GM12878 (cell line): ENCODE measurements around the gene STEAP1. TPM values are rescaled to one million over a fixed set of nuclear protein-coding genes. Genes with fewer than 3 reads are reported as not detected.
"Not testable (repeated sequence)": the region's sequence is repeated elsewhere in the genome, so short reads cannot be mapped to it uniquely, and the experiment has no call there.

Experiments used
- ATAC-seq: fragments of 200-7000 bp; cut with Tn5 transposase; 3 replicates; pipeline ENCODE4 v1.9.1; 2020; ENCODE audit warnings: mild to moderate bottlenecking, moderate library complexity
- BruUV-seq: library from RNA; stranded (reverse); fragments of 400-500 nt; replicated peaks from 2 replicates; lab custom pipeline; 2021; lab: Mats Ljungman, UMichigan
- CTCF ChIA-PET: fragments of 300-600 bp; sonication (Branson Sonifier 250); formaldehyde crosslinking; extraction: SDS; loops from one replicate; lab custom pipeline; 2021; ENCODE audit warnings: inconsistent platforms; lab: Yijun Ruan, JAX
- POLR2A ChIA-PET: fragments of 350-600 bp; formaldehyde crosslinking; extraction: SDS; loops from one replicate; lab custom pipeline; 2021; ENCODE audit warnings: inconsistent platforms; lab: Charles Lee
- RAD21 ChIA-PET: fragments of 300-600 bp; sonication (Branson Sonifier 250); formaldehyde crosslinking; loops from one replicate; lab custom pipeline; 2023; ENCODE audit warnings: antibody characterized with exemption; ENCODE audit not compliant: unreplicated experiment; lab: Charles Lee
- SMC1A ChIA-PET: fragments of 300-600 bp; sonication (Branson Sonifier 250); formaldehyde crosslinking; loops from one replicate; lab custom pipeline; 2023; ENCODE audit not compliant: unreplicated experiment, uncharacterized antibody; lab: Charles Lee
- DNase-seq: peaks from one replicate; pipeline ENCODE4 v3.0.0-alpha.2; 2011; ENCODE audit warnings: low read depth, low spot score
- FAIRE-seq: peaks from 3 replicates; lab custom pipeline; 2011; peaks lifted over from hg19 to GRCh38; lab: Jason Lieb, UNC
- H2AFZ ChIP-seq: 2 replicates; pipeline ENCODE4 v1.6.0; 2011; ENCODE audit warnings: low read depth, low read length, control low read depth; ENCODE audit not compliant: control insufficient read depth
- H3K27ac ChIP-seq: 2 replicates; pipeline ENCODE4 v1.5.1; 2011; ENCODE audit warnings: control low read depth; ENCODE audit not compliant: control insufficient read depth, insufficient read depth
- H3K27me3 ChIP-seq, 2 experiments: replicated peaks in 1 of 2; 2 replicates each; pipeline versions ENCODE4 v1.6.0 to v1.6.1; 2011; ENCODE audit warnings: low read length in 1 of 2; ENCODE audit not compliant: control insufficient read depth in 2 of 2, insufficient read depth in 2 of 2
- H3K36me3 ChIP-seq, 2 experiments: 2 replicates each; pipeline ENCODE4 v1.5.1; 2011; ENCODE audit warnings: low read length in 1 of 2; ENCODE audit not compliant: control insufficient read depth in 2 of 2, insufficient read depth in 2 of 2
- H3K4me1 ChIP-seq: 2 replicates; pipeline ENCODE4 v1.6.1; 2011; ENCODE audit warnings: mild to moderate bottlenecking, low read length, moderate library complexity, mixed read lengths; ENCODE audit not compliant: control insufficient read depth, insufficient read depth
- H3K4me2 ChIP-seq: 2 replicates; pipeline ENCODE4 v1.6.0; 2011; ENCODE audit warnings: control low read depth; ENCODE audit not compliant: control insufficient read depth, insufficient read depth
- H3K4me3 ChIP-seq: fragments of 200-600 bp; sonication (generic); 2 replicates; pipeline ENCODE4 v1.5.1; 2016
- H3K79me2 ChIP-seq: 2 replicates; pipeline ENCODE4 v1.6.0; 2011; ENCODE audit warnings: low read length; ENCODE audit not compliant: control insufficient read depth, insufficient read depth
- H3K9ac ChIP-seq: 2 replicates; pipeline ENCODE4 v1.8.0; 2011; ENCODE audit warnings: low read length, control low read depth, mixed read lengths; ENCODE audit not compliant: control insufficient read depth, insufficient read depth
- H3K9me3 ChIP-seq: replicated peaks from 3 replicates; pipeline ENCODE4 v1.5.1; 2011; ENCODE audit warnings: mild to moderate bottlenecking, low read length; ENCODE audit not compliant: control insufficient read depth, insufficient read depth
- H4K20me1 ChIP-seq: 2 replicates; pipeline ENCODE4 v1.6.0; 2011; ENCODE audit not compliant: control insufficient read depth, insufficient read depth
- RAD51 ChIP-seq: fragments of 450-650 bp; IDR thresholded peaks from 2 replicates; pipeline ENCODE4 v1.6.1; 2016; ENCODE audit warnings: moderate library complexity, mild to moderate bottlenecking, inconsistent platforms
- SP1 ChIP-seq: IDR thresholded peaks from one replicate; pipeline ENCODE4 v1.6.1; 2011; ENCODE audit warnings: low read depth, low read length
- TAF1 ChIP-seq: IDR thresholded peaks from 2 replicates; pipeline ENCODE4 v1.6.1; 2011; ENCODE audit warnings: mild to moderate bottlenecking, low read depth, low read length, borderline replicate concordance
- WGBS: methylation state at CpG from one replicate; pipeline ENCODE4 v1.1.6; 2016; ENCODE audit warnings: low lambda C conversion rate; ENCODE audit not compliant: insufficient replicate concordance, insufficient coverage; ENCODE audit errors: missing lambda C conversion rate; 5-methylcytosine and 5-hydroxymethylcytosine counted together
- in situ Hi-C: fragments of 300-500 bp; cut with MboI; formaldehyde crosslinking; loops from 9 replicates; pipeline ENCODE4 v1.14.3; 2018; ENCODE audit warnings: mixed read lengths
- intact Hi-C: fragments of 100-400 bp; cut with micrococcal nuclease; formaldehyde crosslinking; loops from one replicate; pipeline ENCODE4 v1.14.2; 2022; ENCODE audit not compliant: unreplicated experiment
- polyA plus RNA-seq, 11 experiments: library from polyadenylated mRNA; depleted of rRNA in 4 of 11; unstranded in 6 of 11; stranded (reverse) in 5 of 11; fragments of >200 nt; fragmentation: Nextera tagmentation in 4 of 11; fragmentation: Illumina TruSeq in 1 of 11; extraction: Ambion mirVana in 4 of 11; extraction: Trizol in 1 of 11; gene quantifications; 1 replicate in 1 of 11; 2 replicates in 10 of 11; pipeline versions ENCODE4 v1.2.1 to v1.2.3, GENCODE V29; 2011 to 2016; ENCODE audit warnings: inconsistent platforms in 2 of 11, missing spikeins in 2 of 11, low read depth in 1 of 11
- total RNA-seq, 4 experiments: library from RNA; depleted of rRNA in 3 of 4; stranded (reverse); fragments of >200 nt in 3 of 4; fragmentation: Illumina TruSeq in 1 of 4; extraction: Trizol in 1 of 4; gene quantifications; 2 replicates each; pipeline versions ENCODE4 v1.2.1 to v1.2.3, GENCODE V29; 2013 to 2021

The STEAP1 gene
- total and polyA plus RNA-seq, 10 of the 15 experiments (the other 5 are each of a cell fraction or from before 2014, with no cell fraction given), result 2.1 to 44.6 (median 4.6) TPM

DNA sequence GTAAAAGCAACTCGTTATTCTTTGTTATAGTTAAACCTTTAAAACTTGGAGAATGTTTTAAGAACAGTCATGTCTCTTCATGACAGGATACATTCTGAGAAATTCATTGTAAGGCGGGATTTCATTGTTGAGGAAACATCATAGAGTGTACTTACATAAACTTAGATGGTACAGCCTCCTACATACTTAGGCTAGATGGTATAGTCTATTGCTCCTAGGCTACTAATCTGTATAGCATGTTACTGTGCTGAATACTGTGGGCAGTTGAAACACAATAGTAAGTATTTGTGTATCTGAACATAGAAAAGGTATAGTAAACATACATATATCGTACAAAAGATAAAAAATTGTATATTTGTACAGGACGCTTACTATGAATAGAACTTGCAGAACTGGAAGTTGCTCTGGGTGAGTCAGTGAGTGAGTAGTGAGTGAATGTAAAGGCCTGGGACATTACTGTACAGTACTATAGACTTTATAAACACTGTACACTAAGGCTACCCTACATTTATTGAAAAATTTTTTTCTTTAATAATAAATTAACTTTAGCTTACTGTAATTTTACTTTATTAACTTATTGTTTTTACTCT, 3.6 kb downstream of the STEAP1 start:
- H3K4me2 ChIP-seq, DNase-seq, H3K27me3 ChIP-seq, H3K27ac ChIP-seq, H3K36me3 ChIP-seq, H3K4me1 ChIP-seq, BruUV-seq, H2AFZ ChIP-seq, H4K20me1 ChIP-seq, in situ Hi-C loops, FAIRE-seq, H3K9me3 ChIP-seq, H3K4me3 ChIP-seq, H3K9ac ChIP-seq, H3K79me2 ChIP-seq: not testable (repeated sequence)
- ChIA-PET POLR2A (interaction anchor here (0.7 to 0.9 kb wide), 2 partner anchors 52 to 87 kb away, joined by 3 read pairs; partner anchors contain the start of gene CFAP69), CTCF (interaction anchor here (0.8 to 1.1 kb wide), 6 partner anchors 10 to 107 kb away, joined by 3 to 5 read pairs (median 4); no protein-coding TSS in a partner anchor), RAD21 (interaction anchor here (0.7 to 1.1 kb wide), 6 partner anchors 15 to 271 kb away, joined by 3 to 12 read pairs (median 4); partner anchors contain the start of gene STEAP2), SMC1A (interaction anchor here (0.7 to 1.6 kb wide), 8 partner anchors 15 to 86 kb away, joined by 3 to 6 read pairs (median 4); no protein-coding TSS in a partner anchor)
- WGBS, result 10% methylated on average over 4 of the region's 4 CpGs
- ATAC-seq, result peak; percentile 32
- intact Hi-C loops, result loop anchor here (2.0 kb wide), 1 partner anchor 15 kb away; no protein-coding TSS in a partner anchor

DNA sequence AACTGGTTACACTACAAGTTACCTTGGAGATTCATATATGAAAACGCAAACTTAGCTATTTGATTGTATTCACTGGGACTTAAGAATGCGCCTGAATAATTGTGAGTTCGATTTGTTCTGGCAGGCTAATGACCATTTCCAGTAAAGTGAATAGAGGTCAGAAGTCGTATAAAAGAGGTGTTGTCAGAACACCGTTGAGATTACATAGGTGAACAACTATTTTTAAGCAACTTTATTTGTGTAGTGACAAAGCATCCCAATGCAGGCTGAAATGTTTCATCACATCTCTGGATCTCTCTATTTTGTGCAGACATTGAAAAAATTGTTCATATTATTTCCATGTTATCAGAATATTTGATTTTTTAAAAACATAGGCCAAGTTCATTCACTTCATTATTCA, 9.3 kb downstream of the STEAP1 start:
- WGBS, result 56% methylated on average over 5 of the region's 5 CpGs
- Histone ChIP-seq H3K79me2 (no peaks in the 10 kb centered on the region), H4K20me1 (no peaks in the 10 kb centered on the region), H2AFZ (no peak overlapping the region), H3K9me3 (no peaks in the 10 kb centered on the region; the same call in 2 of the 3 replicates), H3K4me3 (no peak overlapping the region), H3K9ac (no peak overlapping the region), H3K27ac (no peak overlapping the region), H3K27me3 (no peaks in the 10 kb centered on the region), H3K4me2 (no peak overlapping the region), H3K4me1 (no peaks in the 10 kb centered on the region), H3K36me3 (no peaks in the 10 kb centered on the region)
- ATAC-seq (no peak), DNase-seq (no peak), FAIRE-seq (no peak)
- BruUV-seq, result no TSS peak
- CTCF ChIA-PET, result no interaction called here
- SMC1A ChIA-PET, result interaction anchor here (0.6 kb wide), 1 partner anchor 48 kb away, joined by 3 read pairs; the partner anchor contains the start of gene STEAP2
- no peak for TF ChIP-seq SP1
- no peak for TF ChIP-seq TAF1
- no peak for TF ChIP-seq RAD51
- in situ Hi-C loops, result no loop called here
- intact Hi-C loops, result no loop called here
- RAD21 ChIA-PET, result no interaction called here
- POLR2A ChIA-PET, result no interaction called here
